Measurements from ENCODE around the gene BLOC1S4. TPM values are rescaled to one million over a fixed set of nuclear protein-coding genes. Genes with fewer than 3 reads are reported as not detected.

BLOC1S4 gene
- total RNA-seq, 5 donors from 2014 or later (not counting 1 experiment from before 2014, with no cell fraction given): 20.7 to 41.9 (median 36.6) TPM

DNA sequence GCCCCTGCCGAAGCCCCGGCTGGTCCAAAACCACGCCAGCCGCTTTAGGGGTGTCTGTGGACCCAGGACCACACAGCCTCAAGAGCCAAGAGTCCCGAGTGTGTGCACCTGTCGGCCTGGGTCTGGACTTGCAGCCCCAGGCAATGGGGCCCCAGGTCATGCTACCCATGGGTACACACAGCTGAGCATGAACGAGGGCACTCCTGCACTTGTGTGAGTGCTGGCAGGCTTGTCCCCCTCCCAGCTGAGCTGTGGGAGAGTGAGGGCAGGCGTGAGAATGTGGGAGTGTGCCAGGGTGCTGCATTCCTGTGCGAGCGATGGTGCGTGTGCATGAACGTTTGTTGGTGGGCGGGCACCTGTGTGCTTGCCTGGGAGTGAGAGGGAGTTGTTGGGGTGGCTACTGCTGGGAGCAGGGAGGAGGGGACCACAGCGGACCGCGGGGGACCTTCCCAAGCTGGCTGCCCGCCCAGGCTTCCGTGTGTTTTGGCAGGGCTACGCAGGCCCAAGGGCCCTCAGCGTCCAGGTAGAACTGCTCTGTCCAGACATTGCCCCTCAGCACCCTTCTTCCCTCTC, 30.8 kb downstream of the BLOC1S4 start:
- H3K36me3 Mint-ChIP-seq: no peaks in the 10 kb centered on the region
- ATAC-seq (replicated peaks in 1 of 4) (no peak), DNase-seq (no peak)
- CTCF ChIA-PET: no interaction called here
- Histone ChIP-seq H3K36me3 (ENCODE audit: control insufficient read depth in 2 of 2, extremely low read depth in 1 of 2, insufficient read depth in 1 of 2, low read length in 1 of 2) (no peaks in the 10 kb centered on the region), H3K27ac (ENCODE audit: low read length) (no peak overlapping the region), H3K27me3 (replicated peaks in 1 of 2; ENCODE audit: control insufficient read depth in 2 of 2, extremely low read depth in 1 of 2, insufficient read depth in 2 of 2, low read length in 1 of 2) (peaks cover 0 to 9% of the 10 kb centered on the region in 2 experiments), H3K9me3 (no peaks in the 10 kb centered on the region), H3K4me3 (ENCODE audit: control insufficient read depth in 1 of 2, extremely low read depth in 1 of 2, low read length in 1 of 2) (no peak overlapping the region), H3K4me1 (ENCODE audit: control insufficient read depth in 1 of 2, extremely low read depth in 1 of 2, insufficient read depth in 2 of 2, low read length in 2 of 2) (peaks cover 0 to 3% of the 10 kb centered on the region in 2 experiments)
- H3K4me3 Mint-ChIP-seq: no peak overlapping the region
- POLR2A ChIA-PET: no interaction called here
- H3K27ac Mint-ChIP-seq: no peak overlapping the region
- H3K27me3 Mint-ChIP-seq: peaks cover 0 to 1% of the 10 kb centered on the region in 2 donors
- no peaks in the 10 kb centered on the region for H3K9me3 Mint-ChIP-seq
- H3K4me1 Mint-ChIP-seq: peaks cover 6 to 8% (median 8%) of the 10 kb centered on the region in 3 donors
- 84% methylated on average over 19 of the region's 20 CpGs for WGBS (ENCODE audit: insufficient coverage)

DNA sequence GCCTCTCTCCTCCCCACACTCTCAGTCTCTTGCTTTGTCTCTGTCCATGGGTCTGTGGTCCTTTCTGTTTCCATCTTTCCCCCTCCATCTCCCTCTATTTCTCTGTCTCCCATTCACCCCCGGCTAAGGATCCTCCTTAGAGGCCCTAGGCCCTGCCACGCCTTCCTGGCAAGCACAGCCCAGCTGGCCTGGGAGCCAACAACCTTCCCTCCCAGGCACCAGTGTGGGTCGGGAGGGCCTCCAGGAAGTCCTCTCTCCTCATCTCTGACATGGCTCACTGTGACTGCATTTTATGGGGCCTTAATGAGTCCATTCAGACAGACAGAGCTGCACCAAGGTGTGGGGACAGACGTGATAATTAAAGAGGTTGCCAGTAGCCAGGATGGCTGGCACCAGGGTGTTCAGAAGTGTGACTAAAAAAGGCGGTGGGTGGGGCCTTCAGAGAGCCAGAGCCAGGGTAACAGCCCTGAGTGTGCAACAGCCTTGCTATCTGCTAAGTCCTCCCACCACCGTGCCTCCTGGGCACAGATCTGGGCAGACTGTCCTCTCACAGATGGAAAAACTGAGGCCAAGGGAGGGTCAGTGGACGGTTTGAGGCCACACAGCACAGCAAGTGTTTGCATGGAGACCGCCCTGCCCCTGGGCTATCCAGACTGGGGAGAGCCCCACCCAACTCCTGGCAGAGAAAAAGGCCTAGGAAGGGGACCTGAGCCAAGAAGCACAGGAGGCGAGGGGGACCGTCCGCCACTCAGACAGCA, 31.5 kb downstream of the BLOC1S4 start:
- peaks cover 0 to 9% of the 10 kb centered on the region in 2 experiments for H3K27me3 ChIP-seq (replicated peaks in 1 of 2; ENCODE audit: control insufficient read depth in 2 of 2, extremely low read depth in 1 of 2, insufficient read depth in 2 of 2, low read length in 1 of 2)
- no peaks in the 10 kb centered on the region for H3K36me3 ChIP-seq (ENCODE audit: control insufficient read depth in 2 of 2, extremely low read depth in 1 of 2, insufficient read depth in 1 of 2, low read length in 1 of 2)
- 82% methylated on average over 7 of the region's 11 CpGs for WGBS (ENCODE audit: insufficient coverage)
- H3K27ac Mint-ChIP-seq: no peak overlapping the region
- H3K9me3 ChIP-seq: no peaks in the 10 kb centered on the region
- CTCF ChIA-PET: no interaction called here
- H3K36me3 Mint-ChIP-seq: no peaks in the 10 kb centered on the region
- peaks cover 0 to 1% of the 10 kb centered on the region in 2 donors for H3K27me3 Mint-ChIP-seq
- no peaks in the 10 kb centered on the region for H3K9me3 Mint-ChIP-seq
- peaks cover 10 to 13% (median 11%) of the 10 kb centered on the region in 3 donors for H3K4me1 Mint-ChIP-seq
- POLR2A ChIA-PET: no interaction called here
- no peak overlapping the region for H3K27ac ChIP-seq (ENCODE audit: low read length)
- DNase-seq (no peak), ATAC-seq (replicated peaks in 1 of 4) (no peak)
- H3K4me1 ChIP-seq (ENCODE audit: control insufficient read depth in 1 of 2, extremely low read depth in 1 of 2, insufficient read depth in 2 of 2, low read length in 2 of 2): peaks cover 0 to 8% of the 10 kb centered on the region in 2 experiments
- no peak overlapping the region for H3K4me3 Mint-ChIP-seq
- no peak overlapping the region for H3K4me3 ChIP-seq (ENCODE audit: control insufficient read depth in 1 of 2, extremely low read depth in 1 of 2, low read length in 1 of 2)

DNA sequence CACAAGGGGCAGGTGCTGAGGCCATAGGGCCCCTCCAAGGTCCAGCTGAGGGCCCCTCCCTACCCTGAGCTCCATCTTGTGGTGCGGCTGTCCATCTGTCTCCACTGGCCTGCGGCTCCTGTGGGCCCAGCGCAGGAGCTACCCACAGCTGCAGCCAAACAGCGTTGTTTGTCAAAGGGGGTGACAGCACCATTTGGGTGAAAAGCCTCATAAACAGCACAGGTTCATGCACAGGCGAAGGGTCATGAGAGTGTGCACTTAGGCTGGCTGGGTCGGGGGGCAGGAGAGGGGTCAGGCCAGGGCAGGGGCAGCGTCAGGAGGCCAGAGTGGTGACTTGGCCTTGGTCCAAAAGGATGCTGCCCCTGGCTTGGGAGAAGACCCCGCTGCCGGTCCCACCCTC, 32.3 kb downstream of the BLOC1S4 start:
- POLR2A ChIA-PET: no interaction called here

DNA sequence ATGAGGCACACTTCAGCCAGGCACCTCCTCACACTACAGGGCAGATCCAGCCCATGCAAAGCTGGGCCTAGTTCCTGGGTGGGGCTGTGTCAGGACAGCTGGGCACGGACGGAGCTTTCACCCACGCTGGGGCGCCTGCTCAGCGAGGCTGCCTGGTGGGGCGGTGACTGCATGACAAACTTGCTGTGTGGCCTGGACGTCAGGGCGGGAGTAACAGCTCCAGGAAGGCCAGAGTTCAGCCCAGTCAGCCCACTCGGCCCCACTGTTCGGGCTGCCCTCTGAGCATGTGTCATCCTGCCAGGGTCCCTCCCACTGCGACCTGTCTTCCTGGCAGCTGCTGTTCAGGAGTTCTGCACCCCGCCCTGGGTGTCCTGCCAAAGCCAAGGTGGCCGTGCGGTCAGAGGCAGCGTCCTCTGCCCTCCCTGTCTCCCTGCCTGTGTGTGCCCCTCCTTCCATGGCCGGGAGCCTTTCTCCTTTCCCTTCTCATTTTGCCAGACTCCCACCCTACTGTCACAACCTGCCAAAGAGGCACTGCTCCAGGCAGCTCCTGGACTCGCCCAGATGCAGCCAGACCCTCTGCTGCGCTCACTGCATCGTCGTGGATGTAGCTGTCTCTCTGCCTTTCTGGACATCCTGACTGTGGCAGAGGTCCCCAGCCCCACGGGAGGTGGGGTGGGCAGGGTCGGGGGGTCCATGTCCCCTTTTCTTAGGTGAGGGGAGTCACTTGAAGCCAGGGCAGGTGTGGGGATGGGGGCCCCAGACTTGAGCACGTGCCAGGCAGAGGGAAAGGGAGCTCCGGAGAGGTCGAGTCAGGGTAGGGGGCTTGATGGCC, 33.6 kb downstream of the BLOC1S4 start:
- no peak overlapping the region for H3K4me3 Mint-ChIP-seq
- peaks cover 10 to 15% (median 11%) of the 10 kb centered on the region in 3 donors for H3K4me1 Mint-ChIP-seq
- H3K36me3 Mint-ChIP-seq: no peaks in the 10 kb centered on the region
- POLR2A ChIA-PET: no interaction called here
- Histone ChIP-seq H3K4me3 (ENCODE audit: control insufficient read depth in 1 of 2, extremely low read depth in 1 of 2, low read length in 1 of 2) (no peak overlapping the region), H3K27me3 (replicated peaks in 1 of 2; ENCODE audit: control insufficient read depth in 2 of 2, extremely low read depth in 1 of 2, insufficient read depth in 2 of 2, low read length in 1 of 2) (peaks cover 0 to 8% of the 10 kb centered on the region in 2 experiments), H3K27ac (ENCODE audit: low read length) (no peak overlapping the region), H3K4me1 (ENCODE audit: control insufficient read depth in 1 of 2, extremely low read depth in 1 of 2, insufficient read depth in 2 of 2, low read length in 2 of 2) (peaks cover 0 to 8% of the 10 kb centered on the region in 2 experiments), H3K9me3 (no peaks in the 10 kb centered on the region), H3K36me3 (ENCODE audit: control insufficient read depth in 2 of 2, extremely low read depth in 1 of 2, insufficient read depth in 1 of 2, low read length in 1 of 2) (no peaks in the 10 kb centered on the region)
- ATAC-seq (replicated peaks in 1 of 4) (no peak), DNase-seq (no peak)
- H3K9me3 Mint-ChIP-seq: no peaks in the 10 kb centered on the region
- WGBS (ENCODE audit: insufficient coverage): 83% methylated on average over 24 of the region's 25 CpGs
- H3K27ac Mint-ChIP-seq: no peak overlapping the region
- CTCF ChIA-PET: no interaction called here
- H3K27me3 Mint-ChIP-seq: no peaks in the 10 kb centered on the region

More for the DNA sequence above, 32.3 kb downstream of the BLOC1S4 start:
- Mint-ChIP-seq H3K4me3 (no peak overlapping the region), H3K9me3 (no peaks in the 10 kb centered on the region), H3K4me1 (peaks cover 10 to 15% (median 11%) of the 10 kb centered on the region in 3 donors), H3K36me3 (no peaks in the 10 kb centered on the region), H3K27ac (no peak overlapping the region), H3K27me3 (peaks cover 0 to 1% of the 10 kb centered on the region in 2 donors)
- Histone ChIP-seq H3K36me3 (ENCODE audit: control insufficient read depth in 2 of 2, extremely low read depth in 1 of 2, insufficient read depth in 1 of 2, low read length in 1 of 2) (no peaks in the 10 kb centered on the region), H3K27ac (ENCODE audit: low read length) (no peak overlapping the region), H3K9me3 (no peaks in the 10 kb centered on the region), H3K4me3 (ENCODE audit: control insufficient read depth in 1 of 2, extremely low read depth in 1 of 2, low read length in 1 of 2) (no peak overlapping the region), H3K4me1 (ENCODE audit: control insufficient read depth in 1 of 2, extremely low read depth in 1 of 2, insufficient read depth in 2 of 2, low read length in 2 of 2) (peaks cover 0 to 8% of the 10 kb centered on the region in 2 experiments), H3K27me3 (replicated peaks in 1 of 2; ENCODE audit: control insufficient read depth in 2 of 2, extremely low read depth in 1 of 2, insufficient read depth in 2 of 2, low read length in 1 of 2) (peaks cover 0 to 5% of the 10 kb centered on the region in 2 experiments)
- 87% methylated on average over 7 of the region's 9 CpGs for WGBS (ENCODE audit: insufficient coverage)
- CTCF ChIA-PET: no interaction called here
- no peak for DNase-seq
- no peak for ATAC-seq (replicated peaks in 1 of 4)

DNA sequence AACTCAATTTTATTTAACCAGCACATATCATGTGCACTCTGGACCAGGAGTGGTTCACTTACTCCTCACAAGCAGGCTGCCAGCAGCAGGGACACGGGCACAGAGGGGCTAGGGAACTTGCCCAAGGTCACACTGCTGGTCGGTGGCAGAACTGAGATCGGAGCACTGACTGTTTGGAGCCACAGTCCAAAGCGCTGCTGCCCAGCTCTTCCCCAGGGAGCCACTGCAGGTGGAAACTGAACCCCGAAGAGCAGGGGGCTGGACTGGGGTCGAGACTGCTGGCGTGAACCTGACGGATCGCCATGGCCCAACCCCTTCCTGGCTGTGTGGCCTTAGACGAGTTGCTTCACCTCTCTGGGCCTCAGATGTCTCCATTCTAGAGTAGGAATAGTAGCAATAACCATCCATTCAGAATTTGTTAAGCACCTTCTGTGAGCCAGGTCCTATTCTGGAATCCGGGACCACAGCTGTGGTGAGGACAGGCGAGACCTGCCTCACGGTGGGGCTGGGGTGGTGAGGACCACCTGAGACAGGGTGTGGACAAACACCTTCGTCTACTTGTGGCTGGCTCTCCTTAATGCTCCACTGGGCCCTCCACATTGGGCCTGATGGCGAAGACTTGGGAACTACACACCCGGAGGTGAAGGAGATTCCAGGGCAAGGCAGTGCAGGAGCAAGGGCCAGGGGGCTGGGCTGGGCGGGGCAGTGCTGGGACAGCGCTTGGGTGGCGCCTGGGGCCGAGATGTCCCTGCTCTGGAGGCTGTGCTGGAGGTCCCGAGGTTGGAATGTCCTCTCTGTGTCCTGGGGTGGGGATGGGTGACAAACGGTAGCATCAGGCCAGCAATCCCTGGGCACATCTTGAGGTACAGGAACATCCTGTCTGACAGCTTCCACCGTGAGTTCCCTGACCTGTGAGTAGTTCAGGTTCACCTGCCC, 34.6 kb downstream of the BLOC1S4 start:
- Histone ChIP-seq H3K27ac (ENCODE audit: low read length) (no peak overlapping the region), H3K4me1 (ENCODE audit: control insufficient read depth in 1 of 2, extremely low read depth in 1 of 2, insufficient read depth in 2 of 2, low read length in 2 of 2) (peaks cover 0 to 8% of the 10 kb centered on the region in 2 experiments), H3K27me3 (replicated peaks in 1 of 2; ENCODE audit: control insufficient read depth in 2 of 2, extremely low read depth in 1 of 2, insufficient read depth in 2 of 2, low read length in 1 of 2) (peaks cover 0 to 8% of the 10 kb centered on the region in 2 experiments), H3K9me3 (no peaks in the 10 kb centered on the region), H3K36me3 (ENCODE audit: control insufficient read depth in 2 of 2, extremely low read depth in 1 of 2, insufficient read depth in 1 of 2, low read length in 1 of 2) (no peaks in the 10 kb centered on the region), H3K4me3 (ENCODE audit: control insufficient read depth in 1 of 2, extremely low read depth in 1 of 2, low read length in 1 of 2) (no peak overlapping the region)
- no peaks in the 10 kb centered on the region for H3K27me3 Mint-ChIP-seq
- POLR2A ChIA-PET: no interaction called here
- peak overlapping the region; percentile 31 to 75 (median 68) for H3K4me3 Mint-ChIP-seq
- peaks cover 10 to 15% (median 11%) of the 10 kb centered on the region in 3 donors for H3K4me1 Mint-ChIP-seq
- peak overlapping the region; percentile 75 to 87 for H3K27ac Mint-ChIP-seq
- no peaks in the 10 kb centered on the region for H3K36me3 Mint-ChIP-seq
- CTCF ChIA-PET: no interaction called here
- no peak for DNase-seq
- no peaks in the 10 kb centered on the region for H3K9me3 Mint-ChIP-seq
- ATAC-seq (replicated peaks in 1 of 4): no peak
- 92% methylated on average over 22 of the region's 23 CpGs for WGBS (ENCODE audit: insufficient coverage)

Data from T-cell (primary cell).